Activated CD4-positive, alpha-beta T cell treated with anti-CD3 and anti-CD28 coated beads, Interleukin-2, amount 10 ng/mL, durations not matched to agents 7 days and 5 days (primary cell): ENCODE data around the gene ARID3A. TPM values are rescaled to one million over a fixed set of nuclear protein-coding genes. Genes with fewer than 3 reads are reported as not detected.
"Not testable (repeated sequence)": the region's sequence is repeated elsewhere in the genome, so short reads cannot be mapped to it uniquely, and the experiment has no call there.

Source experiments
- CTCF ChIA-PET: fragments of 350-600 bp; sonication (Branson Sonifier 250); formaldehyde crosslinking; loops from one replicate; lab custom pipeline; 2021; ENCODE audit warnings: antibody characterized with exemption; lab: Charles Lee
- POLR2A ChIA-PET: fragments of 350-600 bp; sonication (Branson Sonifier 250); formaldehyde crosslinking; loops from one replicate; lab custom pipeline; 2021; ENCODE audit warnings: antibody characterized with exemption; lab: Charles Lee
- DNase-seq: peaks from one replicate; pipeline ENCODE4 v3.0.0-alpha.2; 2020
- H3K27ac Mint-ChIP-seq: one replicate; pipeline ENCODE4 v1.8.0; 2021; ENCODE audit warnings: mild to moderate bottlenecking, moderate library complexity, mixed read lengths
- H3K27me3 Mint-ChIP-seq: one replicate; pipeline ENCODE4 v1.8.0; 2021; ENCODE audit warnings: mixed read lengths
- H3K36me3 Mint-ChIP-seq: one replicate; pipeline ENCODE4 v1.8.0; 2021; ENCODE audit warnings: low read depth, mixed read lengths
- H3K4me1 Mint-ChIP-seq: one replicate; pipeline ENCODE4 v1.8.0; 2021; ENCODE audit warnings: mixed read lengths
- H3K4me3 Mint-ChIP-seq: one replicate; pipeline ENCODE4 v1.8.0; 2021; ENCODE audit warnings: mild to moderate bottlenecking, moderate library complexity, mixed read lengths
- H3K9me3 Mint-ChIP-seq: one replicate; pipeline ENCODE4 v1.8.0; 2021; ENCODE audit warnings: mixed read lengths
- total RNA-seq, 2 experiments: library from RNA; stranded (reverse); gene quantifications; one replicate each; pipeline ENCODE4 v1.2.3, GENCODE V29; 2021

The ARID3A gene
- total RNA-seq, 2 experiments from 2014 or later: 25.8 to 28.4 TPM

DNA sequence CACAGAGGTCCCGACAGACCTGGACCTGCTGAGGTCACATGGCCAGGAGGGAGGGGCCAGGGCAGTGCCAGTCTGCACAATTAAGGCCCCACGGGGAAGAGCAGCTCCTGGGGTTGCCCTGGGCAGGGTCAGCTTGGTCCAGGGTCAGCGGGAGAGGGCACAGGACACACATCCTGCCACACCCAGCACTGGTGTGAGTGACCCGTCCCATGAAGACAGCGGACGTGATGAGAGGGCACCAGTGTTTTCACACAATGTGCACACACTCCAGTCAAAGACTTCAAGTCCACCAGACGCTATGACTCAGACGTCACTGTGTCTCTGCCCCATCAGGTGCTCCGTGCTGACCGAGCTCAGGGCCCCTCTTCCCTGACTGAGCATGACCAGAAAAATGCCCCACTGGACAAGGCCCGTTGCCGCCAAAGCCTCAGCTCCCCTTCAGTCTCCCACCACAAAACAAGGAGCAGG lies 90.8 kb downstream of the ARID3A start:
- Mint-ChIP-seq H3K9me3 (no peaks in the 10 kb centered on the region), H3K4me3 (no peak overlapping the region), H3K4me1 (peaks cover 31% of the 10 kb centered on the region), H3K27me3 (no peaks in the 10 kb centered on the region), H3K36me3 (peaks cover 4% of the 10 kb centered on the region), H3K27ac (peak overlapping the region; percentile 57)
- CTCF ChIA-PET: interaction anchor here (1.1 to 1.3 kb wide), 2 partner anchors 51 to 228 kb away, joined by 4 read pairs; no protein-coding TSS in a partner anchor
- DNase-seq: no peak
- POLR2A ChIA-PET: no interaction called here

DNA sequence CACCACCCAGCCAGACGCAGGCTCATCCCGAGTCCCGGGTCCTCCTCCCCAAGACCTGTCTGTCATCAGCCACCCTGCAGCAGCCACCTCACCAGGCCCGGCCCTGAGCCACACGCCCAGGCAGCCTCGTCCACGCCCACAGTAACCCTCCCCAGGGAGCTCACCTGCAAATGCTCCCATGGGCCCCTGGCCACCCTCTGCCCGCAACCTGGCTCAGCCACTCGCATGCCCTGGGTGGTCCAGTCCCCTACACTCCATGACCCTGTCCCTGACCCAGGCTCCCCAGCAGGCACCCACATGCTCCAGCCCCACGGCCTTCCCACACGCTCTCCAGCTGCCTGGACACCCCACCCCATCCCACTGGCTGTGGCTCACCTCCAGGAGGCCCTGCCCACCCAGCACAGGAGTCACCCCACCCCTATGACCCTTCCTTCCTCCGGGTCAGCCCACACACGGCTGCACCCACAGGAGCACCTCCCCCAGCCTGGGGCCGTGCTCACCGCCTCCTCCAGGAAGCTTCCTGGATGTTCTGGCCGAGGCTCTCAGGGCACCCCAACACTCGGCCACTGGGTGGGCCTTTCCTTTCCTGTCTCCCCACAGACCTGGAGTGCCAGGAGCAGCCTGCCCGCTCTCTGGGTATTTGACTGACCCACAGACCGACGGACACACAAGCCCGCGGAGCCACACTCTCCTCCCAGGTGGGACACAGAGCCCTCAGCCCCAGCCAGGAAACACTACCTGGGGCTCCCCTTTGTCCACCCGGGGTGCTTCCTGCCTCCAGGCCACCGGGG lies 91.5 kb downstream of the ARID3A start:
- POLR2A ChIA-PET: no interaction called here
- DNase-seq: no peak
- peak overlapping the region; percentile 57 for H3K27ac Mint-ChIP-seq
- no peak overlapping the region for H3K4me3 Mint-ChIP-seq
- H3K36me3 Mint-ChIP-seq: peaks cover 4% of the 10 kb centered on the region
- H3K27me3 Mint-ChIP-seq: no peaks in the 10 kb centered on the region
- no peaks in the 10 kb centered on the region for H3K9me3 Mint-ChIP-seq
- H3K4me1 Mint-ChIP-seq: peaks cover 33% of the 10 kb centered on the region
- CTCF ChIA-PET: interaction anchor here (0.6 to 1.3 kb wide), 2 partner anchors 50 to 60 kb away, joined by 3 to 4 read pairs; no protein-coding TSS in a partner anchor

DNA sequence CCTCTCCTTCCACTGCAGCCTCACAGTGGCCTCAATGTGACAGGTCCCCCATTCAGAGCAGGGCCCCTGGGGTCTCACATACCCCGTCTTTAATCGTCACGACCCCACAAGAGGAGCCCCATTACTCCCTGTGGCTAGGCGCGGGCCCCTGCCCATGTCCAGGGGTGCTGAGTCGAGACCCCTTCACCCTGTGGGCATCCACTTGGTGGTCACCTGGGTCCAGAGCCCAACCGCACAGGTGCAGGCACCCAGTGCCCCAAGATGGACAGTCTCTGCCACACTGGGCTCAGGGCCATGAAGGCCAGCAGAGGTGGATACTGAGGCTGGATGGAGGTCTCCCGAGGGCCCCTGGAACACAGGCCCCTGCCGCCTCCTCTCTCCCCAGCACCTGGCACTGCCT lies 92.1 kb downstream of the ARID3A start:
- ChIA-PET POLR2A (no interaction called here), CTCF (no interaction called here)
- H3K27me3 Mint-ChIP-seq: no peaks in the 10 kb centered on the region
- H3K36me3 Mint-ChIP-seq: peaks cover 4% of the 10 kb centered on the region
- H3K4me1 Mint-ChIP-seq: peaks cover 33% of the 10 kb centered on the region
- H3K9me3 Mint-ChIP-seq: no peaks in the 10 kb centered on the region
- DNase-seq: no peak
- no peak overlapping the region for H3K27ac Mint-ChIP-seq
- no peak overlapping the region for H3K4me3 Mint-ChIP-seq

DNA sequence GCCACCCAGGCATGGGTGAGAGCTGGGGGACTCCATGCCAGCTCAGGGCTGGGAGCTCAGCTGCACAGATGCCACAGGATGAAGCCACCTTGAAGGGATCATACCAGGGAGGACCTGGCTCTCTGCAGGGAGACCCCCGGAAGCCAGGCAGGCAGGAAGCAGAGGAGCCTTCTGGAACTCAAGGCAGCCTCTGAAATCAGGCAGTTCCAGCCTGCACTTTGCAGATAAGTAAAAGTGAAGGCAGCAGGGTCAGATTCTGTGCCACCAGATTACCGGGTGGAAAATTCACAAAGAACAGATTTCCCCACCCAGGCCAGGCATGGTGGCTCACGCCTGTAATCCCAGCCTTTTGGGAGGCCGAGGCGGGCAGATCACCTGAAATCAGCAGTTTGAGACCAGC lies 92.6 kb downstream of the ARID3A start:
- POLR2A ChIA-PET: no interaction called here
- CTCF ChIA-PET: interaction anchor here (1.9 kb wide), 1 partner anchor 46 kb away, joined by 4 read pairs; no protein-coding TSS in a partner anchor
- Mint-ChIP-seq H3K4me1 (peaks cover 33% of the 10 kb centered on the region), H3K9me3 (no peaks in the 10 kb centered on the region), H3K27me3 (no peaks in the 10 kb centered on the region), H3K4me3 (peak overlapping the region; percentile 96), H3K27ac (peak overlapping the region; percentile 72), H3K36me3 (peaks cover 4% of the 10 kb centered on the region)
- DNase-seq: no peak

- H3K9me3 Mint-ChIP-seq: no peaks in the 10 kb centered on the region
- peak overlapping the region; percentile 96 for H3K4me3 Mint-ChIP-seq
- POLR2A ChIA-PET: no interaction called here
- peak overlapping the region; percentile 72 for H3K27ac Mint-ChIP-seq
- peaks cover 35% of the 10 kb centered on the region for H3K4me1 Mint-ChIP-seq
- CTCF ChIA-PET: interaction anchor here (0.6 to 1.9 kb wide), 4 partner anchors 46 to 1122 kb away, joined by 3 to 4 read pairs (median 4); no protein-coding TSS in a partner anchor
- H3K27me3 Mint-ChIP-seq: no peaks in the 10 kb centered on the region
- no peak for DNase-seq
- H3K36me3 Mint-ChIP-seq: peaks cover 4% of the 10 kb centered on the region
Observed at GRCh38 chr19:1018932-1019615, 93.2 kb downstream of the ARID3A start.

- Mint-ChIP-seq H3K9me3 (no peaks in the 10 kb centered on the region), H3K4me3 (peak overlapping the region; percentile 96), H3K4me1 (peaks cover 35% of the 10 kb centered on the region), H3K27ac (peak overlapping the region; percentile 91), H3K27me3 (no peaks in the 10 kb centered on the region), H3K36me3 (peaks cover 4% of the 10 kb centered on the region)
- CTCF ChIA-PET: interaction anchor here (0.6 to 1.9 kb wide), 3 partner anchors 45 to 225 kb away, joined by 3 to 4 read pairs (median 4); no protein-coding TSS in a partner anchor
- DNase-seq: no peak
- POLR2A ChIA-PET: interaction anchor here (1.1 kb wide), 1 partner anchor 11 kb away, joined by 3 read pairs; no protein-coding TSS in a partner anchor
Observed at GRCh38 chr19:1019616-1019961, 93.8 kb downstream of the ARID3A start.

- H3K27ac Mint-ChIP-seq: peak overlapping the region; percentile 91
- peaks cover 4% of the 10 kb centered on the region for H3K36me3 Mint-ChIP-seq
- H3K4me1 Mint-ChIP-seq: peaks cover 35% of the 10 kb centered on the region
- H3K27me3 Mint-ChIP-seq: no peaks in the 10 kb centered on the region
- H3K9me3 Mint-ChIP-seq: no peaks in the 10 kb centered on the region
- POLR2A ChIA-PET: interaction anchor here (1.1 kb wide), 2 partner anchors 10 to 55 kb away, joined by 3 to 4 read pairs; no protein-coding TSS in a partner anchor
- peak; percentile 47 for DNase-seq
- peak overlapping the region; percentile 96 for H3K4me3 Mint-ChIP-seq
- CTCF ChIA-PET: interaction anchor here (0.6 to 1.9 kb wide), 3 partner anchors 45 to 224 kb away, joined by 3 to 4 read pairs (median 4); no protein-coding TSS in a partner anchor
Observed at GRCh38 chr19:1019980-1020867, 94.4 kb downstream of the ARID3A start.

- H3K27me3 Mint-ChIP-seq: no peaks in the 10 kb centered on the region
- H3K27ac Mint-ChIP-seq: peak within 1 kb of the TSS; percentile 96
- H3K9me3 Mint-ChIP-seq: no peaks in the 10 kb centered on the region
- CTCF ChIA-PET: interaction anchor here (0.7 to 1.5 kb wide), 7 partner anchors 10 to 224 kb away, joined by 3 to 5 read pairs (median 4); partner anchors contain the start of gene ARHGAP45
- H3K36me3 Mint-ChIP-seq: peaks cover 4% of the 10 kb centered on the region
- H3K4me1 Mint-ChIP-seq: peaks cover 37% of the 10 kb centered on the region
- peak within 1 kb of the TSS; percentile 96 for H3K4me3 Mint-ChIP-seq
- peak; percentile 98 for DNase-seq
- POLR2A ChIA-PET: interaction anchor here (1.1 kb wide), 3 partner anchors 10 to 54 kb away, joined by 3 to 4 read pairs (median 3); partner anchors contain the start of gene ABCA7
Observed at GRCh38 chr19:1020868-1021425, 95.1 kb downstream of the ARID3A start, which contains the start of gene TMEM259. Gene TMEM259, minus strand, starts transcription at chr19:1021123. Its CDS starts 127 bp downstream, at chr19:1020996.

- H3K36me3 Mint-ChIP-seq, H3K9me3 Mint-ChIP-seq, H3K4me3 Mint-ChIP-seq, H3K27me3 Mint-ChIP-seq, POLR2A ChIA-PET, CTCF ChIA-PET, DNase-seq: not testable (repeated sequence)
- Mint-ChIP-seq H3K4me1 (peaks cover 17% of the 10 kb centered on the region), H3K27ac (peak overlapping the region; percentile 31)
Observed at GRCh38 chr19:1023883-1024188, 98.0 kb downstream of the ARID3A start.

GRCh38 chr19:1025080-1025479 lies 99.2 kb downstream of the ARID3A start:
- H3K27ac Mint-ChIP-seq, DNase-seq, H3K9me3 Mint-ChIP-seq, POLR2A ChIA-PET, H3K4me3 Mint-ChIP-seq, H3K27me3 Mint-ChIP-seq: not testable (repeated sequence)
- CTCF ChIA-PET: interaction anchor here (0.6 to 2.7 kb wide), 3 partner anchors 12 to 31 kb away, joined by 3 to 15 read pairs (median 4); partner anchors contain the start of gene ABCA7
- peaks cover 20% of the 10 kb centered on the region for H3K4me1 Mint-ChIP-seq
- peaks cover 15% of the 10 kb centered on the region for H3K36me3 Mint-ChIP-seq
